Stimulated activated CD4-positive, alpha-beta T cell treated with anti-CD3 and anti-CD28 coated beads, Interleukin-2, amount 100 ng/mL, for 48 hours (primary cell): ENCODE data around the gene CHAF1B.

ENCODE experiments used
- DNase-seq, 2 donors: peaks; one replicate each; pipeline ENCODE4 v3.0.0-alpha.2; 2020

CHAF1B gene

DNA sequence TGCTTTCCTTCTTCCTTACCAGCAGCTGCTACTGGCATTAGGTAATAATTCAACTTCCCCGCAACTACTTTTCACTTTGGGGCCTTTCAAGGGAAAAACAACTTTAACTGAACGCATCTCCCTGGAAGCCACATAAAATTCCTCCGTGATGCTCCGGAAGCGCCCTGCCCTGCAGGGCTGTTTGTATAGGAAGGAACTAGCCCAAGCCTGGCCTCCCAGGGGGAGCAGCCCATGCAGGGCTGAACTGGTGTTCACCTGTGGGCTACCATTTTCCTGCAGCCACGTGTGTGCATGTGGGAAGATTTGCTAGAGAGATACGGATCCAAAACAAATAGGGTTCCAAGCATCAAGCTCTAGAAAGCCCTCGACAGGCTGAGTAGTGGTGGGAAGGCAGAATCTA, 80.3 kb downstream of the CHAF1B start:
- no peak for DNase-seq

DNA sequence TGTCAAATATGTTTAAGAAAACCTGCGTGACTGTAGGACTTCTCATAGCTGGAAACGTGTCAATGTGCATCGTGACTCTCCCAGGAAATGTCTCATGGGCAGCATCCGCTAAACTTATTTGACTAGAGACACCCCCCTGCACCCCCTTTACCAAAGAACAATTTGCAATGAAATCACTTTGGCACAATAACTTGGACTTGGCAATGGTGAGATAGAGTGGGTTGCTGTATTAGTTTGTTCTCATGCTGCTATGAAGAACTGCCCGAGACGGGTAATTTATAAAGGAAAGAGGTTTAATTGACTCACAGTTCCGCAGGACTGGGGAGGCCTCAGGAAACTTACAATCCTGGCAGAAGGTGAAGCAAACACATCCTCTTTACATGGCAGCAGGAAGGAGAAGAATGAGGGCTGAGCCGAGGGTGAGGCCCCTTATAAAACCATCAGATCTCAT, 80.9 kb downstream of the CHAF1B start:
- no peak for DNase-seq
